Panc1 (cell line): ENCODE measurements around the gene C1orf105.

Source experiments
- POLR2AphosphoS5 ChIP-seq: IDR thresholded peaks from 2 replicates; pipeline ENCODE4 v1.6.1; 2012; ENCODE audit warnings: mild to moderate bottlenecking, low read depth, low read length, moderate library complexity
- TF ChIP-seq, protein P1 (sequence below): fragments of 450-650 bp; IDR thresholded peaks from 2 replicates; pipeline ENCODE4 v1.5.1; 2017; ENCODE audit warnings: mild to moderate bottlenecking
- TF ChIP-seq, protein P2 (sequence below), 2 experiments: IDR thresholded peaks; 2 replicates each; pipeline ENCODE4 v1.6.1; 2011 to 2012; ENCODE audit warnings: low read depth in 2 of 2, control low read depth in 1 of 2, low read length in 1 of 2, mild to moderate bottlenecking in 1 of 2, moderate library complexity in 1 of 2; ENCODE audit not compliant: insufficient read depth in 1 of 2

DNA sequence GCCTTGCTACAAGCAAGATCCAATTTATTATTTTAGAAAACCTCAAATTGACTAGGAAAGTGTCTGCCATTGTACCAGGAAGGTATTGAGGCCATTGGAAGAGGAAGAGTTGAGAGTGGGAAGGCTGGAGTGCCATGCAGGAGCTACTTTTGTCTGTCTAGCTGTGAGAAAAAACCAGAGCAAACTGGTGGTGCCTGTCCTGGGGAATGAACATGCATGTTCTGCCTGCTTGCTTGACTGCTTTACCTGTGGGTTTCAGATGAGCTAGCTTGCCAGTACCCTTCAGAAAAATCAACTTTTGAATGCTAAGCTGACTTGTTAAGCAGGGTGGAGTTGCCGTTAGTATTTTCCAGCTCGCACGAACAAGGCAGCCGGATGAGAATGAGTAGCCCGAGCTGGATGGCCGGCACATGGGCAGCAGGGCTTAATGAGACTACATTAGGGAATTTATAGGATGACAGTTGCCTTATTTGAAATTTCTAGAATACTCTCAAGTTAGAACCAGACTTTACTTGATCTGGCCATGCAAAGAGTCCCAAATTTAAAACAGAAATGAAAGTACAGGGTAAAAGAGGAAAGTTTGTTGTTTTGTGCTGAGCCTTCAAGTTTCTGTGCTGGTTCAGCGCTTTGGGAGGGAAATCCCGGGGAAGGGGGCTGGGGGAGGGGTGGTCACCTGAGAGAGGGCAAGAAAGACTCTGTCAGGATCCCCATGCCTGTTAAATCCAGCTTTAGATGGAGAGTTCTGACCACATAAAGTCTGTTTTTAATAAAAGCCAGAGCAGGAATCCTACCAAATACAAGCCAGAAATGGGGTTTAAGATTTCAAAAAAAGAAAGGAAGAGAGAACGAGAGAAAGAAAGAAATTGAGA is 29.6 kb upstream of the C1orf105 start:
- TF ChIP-seq, protein P1, sequence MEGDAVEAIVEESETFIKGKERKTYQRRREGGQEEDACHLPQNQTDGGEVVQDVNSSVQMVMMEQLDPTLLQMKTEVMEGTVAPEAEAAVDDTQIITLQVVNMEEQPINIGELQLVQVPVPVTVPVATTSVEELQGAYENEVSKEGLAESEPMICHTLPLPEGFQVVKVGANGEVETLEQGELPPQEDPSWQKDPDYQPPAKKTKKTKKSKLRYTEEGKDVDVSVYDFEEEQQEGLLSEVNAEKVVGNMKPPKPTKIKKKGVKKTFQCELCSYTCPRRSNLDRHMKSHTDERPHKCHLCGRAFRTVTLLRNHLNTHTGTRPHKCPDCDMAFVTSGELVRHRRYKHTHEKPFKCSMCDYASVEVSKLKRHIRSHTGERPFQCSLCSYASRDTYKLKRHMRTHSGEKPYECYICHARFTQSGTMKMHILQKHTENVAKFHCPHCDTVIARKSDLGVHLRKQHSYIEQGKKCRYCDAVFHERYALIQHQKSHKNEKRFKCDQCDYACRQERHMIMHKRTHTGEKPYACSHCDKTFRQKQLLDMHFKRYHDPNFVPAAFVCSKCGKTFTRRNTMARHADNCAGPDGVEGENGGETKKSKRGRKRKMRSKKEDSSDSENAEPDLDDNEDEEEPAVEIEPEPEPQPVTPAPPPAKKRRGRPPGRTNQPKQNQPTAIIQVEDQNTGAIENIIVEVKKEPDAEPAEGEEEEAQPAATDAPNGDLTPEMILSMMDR = no peak
- TF ChIP-seq, protein P2, sequence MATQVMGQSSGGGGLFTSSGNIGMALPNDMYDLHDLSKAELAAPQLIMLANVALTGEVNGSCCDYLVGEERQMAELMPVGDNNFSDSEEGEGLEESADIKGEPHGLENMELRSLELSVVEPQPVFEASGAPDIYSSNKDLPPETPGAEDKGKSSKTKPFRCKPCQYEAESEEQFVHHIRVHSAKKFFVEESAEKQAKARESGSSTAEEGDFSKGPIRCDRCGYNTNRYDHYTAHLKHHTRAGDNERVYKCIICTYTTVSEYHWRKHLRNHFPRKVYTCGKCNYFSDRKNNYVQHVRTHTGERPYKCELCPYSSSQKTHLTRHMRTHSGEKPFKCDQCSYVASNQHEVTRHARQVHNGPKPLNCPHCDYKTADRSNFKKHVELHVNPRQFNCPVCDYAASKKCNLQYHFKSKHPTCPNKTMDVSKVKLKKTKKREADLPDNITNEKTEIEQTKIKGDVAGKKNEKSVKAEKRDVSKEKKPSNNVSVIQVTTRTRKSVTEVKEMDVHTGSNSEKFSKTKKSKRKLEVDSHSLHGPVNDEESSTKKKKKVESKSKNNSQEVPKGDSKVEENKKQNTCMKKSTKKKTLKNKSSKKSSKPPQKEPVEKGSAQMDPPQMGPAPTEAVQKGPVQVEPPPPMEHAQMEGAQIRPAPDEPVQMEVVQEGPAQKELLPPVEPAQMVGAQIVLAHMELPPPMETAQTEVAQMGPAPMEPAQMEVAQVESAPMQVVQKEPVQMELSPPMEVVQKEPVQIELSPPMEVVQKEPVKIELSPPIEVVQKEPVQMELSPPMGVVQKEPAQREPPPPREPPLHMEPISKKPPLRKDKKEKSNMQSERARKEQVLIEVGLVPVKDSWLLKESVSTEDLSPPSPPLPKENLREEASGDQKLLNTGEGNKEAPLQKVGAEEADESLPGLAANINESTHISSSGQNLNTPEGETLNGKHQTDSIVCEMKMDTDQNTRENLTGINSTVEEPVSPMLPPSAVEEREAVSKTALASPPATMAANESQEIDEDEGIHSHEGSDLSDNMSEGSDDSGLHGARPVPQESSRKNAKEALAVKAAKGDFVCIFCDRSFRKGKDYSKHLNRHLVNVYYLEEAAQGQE (IDR thresholded peaks at IDR 0.05; ENCODE audit: insufficient read depth in 1 of 2, low read depth in 2 of 2, low read length in 1 of 2) = no peak
- no peak for TF ChIP-seq POLR2AphosphoS5
